Heart left ventricle (tissue), 16 donors: ENCODE results near the gene ANAPC13. TPM values are rescaled to one million over a fixed set of nuclear protein-coding genes. Genes with fewer than 3 reads are reported as not detected.
A peak's percentile ranks its signal among the peaks of the same experiment; 100 is the strongest.

Experiments used
- ATAC-seq, 4 donors: fragments of 200-7000 bp; cut with Tn5 transposase; one replicate each; pipeline ENCODE4 v1.9.1; 2020 to 2022; ENCODE audit warnings: moderate library complexity in 4 of 4, mild to moderate bottlenecking in 3 of 4, moderate number of reproducible peaks in 1 of 4
- DNase-seq, 5 donors: peaks; one replicate each; pipeline ENCODE4 v3.0.0-alpha.2; 2020
- H3K27ac ChIP-seq, 12 donors: fragments of 200-600 bp; sonication (generic) in 4 of 12; one replicate each; pipeline versions ENCODE4 v1.5.0 to v1.8.0; 2016 to 2022; ENCODE audit warnings: mild to moderate bottlenecking in 2 of 12
- H3K27me3 ChIP-seq, 9 donors: fragments of 200-600 bp; sonication (generic) in 2 of 9; one replicate each; pipeline versions ENCODE4 v1.5.1 to v1.8.0; 2016 to 2022; ENCODE audit warnings: mild to moderate bottlenecking in 3 of 9
- H3K36me3 ChIP-seq, 9 donors: fragments of 200-600 bp; sonication (generic) in 2 of 9; one replicate each; pipeline versions ENCODE4 v1.5.0 to v1.8.0; 2018 to 2022; ENCODE audit warnings: mild to moderate bottlenecking in 2 of 9
- H3K4me1 ChIP-seq, 12 donors: fragments of 200-600 bp; sonication (generic) in 4 of 12; one replicate each; pipeline versions ENCODE4 v1.5.0 to v1.8.0; 2016 to 2022; ENCODE audit warnings: mild to moderate bottlenecking in 3 of 12
- H3K4me3 ChIP-seq, 12 donors: fragments of 200-600 bp; sonication (generic) in 4 of 12; one replicate each; pipeline versions ENCODE4 v1.5.0 to v1.8.0; 2017 to 2022; ENCODE audit warnings: mild to moderate bottlenecking in 9 of 12, moderate library complexity in 4 of 12
- H3K9me3 ChIP-seq, 12 donors: fragments of 200-600 bp; sonication (generic) in 4 of 12; one replicate each; pipeline versions ENCODE4 v1.5.0 to v1.8.0; 2016 to 2022; ENCODE audit warnings: mild to moderate bottlenecking in 1 of 12
- CTCF ChIP-seq, 12 donors: fragments of 200-600 bp; sonication (generic) in 4 of 12; IDR thresholded peaks; one replicate each; pipeline versions ENCODE4 v1.5.0 to v1.8.0; 2018 to 2022; ENCODE audit warnings: antibody characterized with exemption in 12 of 12, mild to moderate bottlenecking in 5 of 12
- POLR2A ChIP-seq, 2 donors: fragments of 450-650 bp; IDR thresholded peaks; one replicate each; pipeline ENCODE4 v1.6.1; 2017; ENCODE audit warnings: antibody characterized with exemption in 2 of 2, mild to moderate bottlenecking in 2 of 2, moderate library complexity in 2 of 2
- WGBS, 4 donors: extraction: QIAGEN DNeasy Blood & Tissue Kit in 2 of 4; methylation state at CpG; one replicate each; pipeline versions ENCODE4 v1.1.5 to v1.1.7; 2013 to 2018; 5-methylcytosine and 5-hydroxymethylcytosine counted together
- intact Hi-C, 10 donors: fragments of 100-400 bp; cut with DNase I; formaldehyde crosslinking; loops; one replicate each; pipeline versions ENCODE4 v1.11.1 to v1.14.2; 2022
- polyA plus RNA-seq, 2 donors: library from polyadenylated mRNA; stranded (reverse); fragments of 200-250 nt; gene quantifications; one replicate each; pipeline ENCODE4 v1.2.3, GENCODE V29; 2013
- total RNA-seq, 9 donors: library from RNA; depleted of rRNA in 2 of 9; stranded (reverse); fragments of >200 nt in 2 of 9; fragmentation: NEBNext Ultra II Directional in 3 of 9; extraction: Animal tissue kit (Norgen Biotek cat#: 25700) in 3 of 9; gene quantifications; one replicate each; pipeline versions ENCODE4 v1.1.0 to v1.2.4, GENCODE V29; 2016 to 2023
- donor health status: ischemic (EF 13 %, LVEDD 7.1; RV severe dilation, severe dysfunction).
- donor health status: healthy with polysubstance abuse.
- donor health status: DM: no; HTN: yes; CAD: no.
- donor health status: DM: no; HTN: no; CAD: no.
- donor health status: ischemic (EF 25% LVEDD 6.9; RV normal size, moderate dysfunction).
- donor health status: ischemic (EF 25% LVEDD 5.7; RV mildly dilated, moderate dysfunction).
- donor health status: healthy.
- donor health status: DM: yes; HTN: yes; CAD: no.
- donor health status: ischemic (EF 35%, LVEDD 5.7; RV mildly dilated, moderate dysfunction).
- donor health status: nonischemic (EF 11% LVEDD 7.7; RV severe dilation, severe dysfunction).
- donor health status: DM: yes; HTN: yes; CAD: no.
- donor health status: PGD.
- donor health status: ischemic (EF 29% LVEDD 5.4; RV normal size, mild dysfunction).
- donor health status: nonischemic (EF 23%, LVEDD 6.1; RV moderate dilation, normal function).

Gene ANAPC13
- total and polyA plus RNA-seq, 11 donors = 49.0 to 109 (median 81.3) TPM

DNA sequence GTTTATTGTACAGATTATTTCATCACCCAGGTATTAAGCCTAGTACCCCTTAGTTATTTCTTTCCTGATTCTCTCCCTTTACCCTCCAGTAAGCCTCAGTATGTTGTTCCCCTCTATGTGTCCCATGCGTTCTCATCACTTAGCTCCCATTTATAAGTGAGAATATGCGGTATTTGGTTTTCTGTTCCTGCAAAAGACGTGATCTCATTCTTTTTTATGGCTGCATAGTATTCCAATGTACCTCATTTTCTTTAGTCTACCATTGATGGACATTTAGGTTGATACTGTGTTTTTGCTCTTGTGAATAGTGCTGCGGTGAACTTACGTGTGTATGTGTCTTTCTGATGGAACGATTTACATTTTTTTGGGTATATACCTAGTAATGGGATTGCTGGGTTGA is 36.8 kb upstream of the ANAPC13 start:
- no peaks in the 10 kb centered on the region for H3K27me3 ChIP-seq
- peaks cover 0 to 62% (median 41%) of the 10 kb centered on the region in 12 donors for H3K9me3 ChIP-seq
- H3K4me3 ChIP-seq = no peak overlapping the region
- WGBS, 4 donors = 96 to 99% (median 98%) methylated on average over 6 of the region's 6 CpGs
- H3K4me1 ChIP-seq = peaks cover 0 to 8% (median 0%) of the 10 kb centered on the region in 12 donors
- no peaks in the 10 kb centered on the region for H3K36me3 ChIP-seq
- DNase-seq (no peak), ATAC-seq (no peak)
- intact Hi-C loops = no loop called here
- TF ChIP-seq POLR2A (IDR thresholded peaks at IDR 0.05) (no peak), CTCF (IDR thresholded peaks at IDR 0.05) (no peak)
- H3K27ac ChIP-seq = no peak overlapping the region

- TF ChIP-seq POLR2A (IDR thresholded peaks at IDR 0.05) = no peak
- no peak for TF ChIP-seq CTCF (IDR thresholded peaks at IDR 0.05)
- Histone ChIP-seq H3K36me3 (no peaks in the 10 kb centered on the region), H3K9me3 (peaks cover 0 to 24% (median 11%) of the 10 kb centered on the region in 12 donors), H3K27ac (peak overlapping the region in 4 of 12 donors; percentile 11 to 48 (median 30)), H3K27me3 (no peaks in the 10 kb centered on the region), H3K4me3 (peak overlapping the region in 1 of 12 donors; percentile 19), H3K4me1 (peaks cover 0 to 15% (median 0%) of the 10 kb centered on the region in 12 donors)
- no peak for DNase-seq
- intact Hi-C loops = no loop called here
- ATAC-seq = no peak
These were observed 32.0 kb upstream of the ANAPC13 start for GRCh38 chr3:134517791-134518190.

- Histone ChIP-seq H3K4me3 (no peak overlapping the region), H3K27me3 (no peaks in the 10 kb centered on the region), H3K36me3 (peaks cover 0 to under 1% (median 0%) of the 10 kb centered on the region in 9 donors), H3K4me1 (peaks cover 0 to 15% (median 0%) of the 10 kb centered on the region in 12 donors), H3K9me3 (peaks cover 0 to 17% (median 5%) of the 10 kb centered on the region in 12 donors), H3K27ac (peak overlapping the region in 4 of 12 donors; percentile 11 to 48 (median 30))
- ATAC-seq (peak in 1 of 4 donors; percentile 51), DNase-seq (no peak)
- intact Hi-C loops = no loop called here
- TF ChIP-seq CTCF (IDR thresholded peaks at IDR 0.05) (no peak), POLR2A (IDR thresholded peaks at IDR 0.05) (no peak)
- WGBS, 4 donors = 52 to 66% (median 57%) methylated on average over 3 of the region's 3 CpGs
These were observed 31.1 kb upstream of the ANAPC13 start for GRCh38 chr3:134516905-134517304.

DNA sequence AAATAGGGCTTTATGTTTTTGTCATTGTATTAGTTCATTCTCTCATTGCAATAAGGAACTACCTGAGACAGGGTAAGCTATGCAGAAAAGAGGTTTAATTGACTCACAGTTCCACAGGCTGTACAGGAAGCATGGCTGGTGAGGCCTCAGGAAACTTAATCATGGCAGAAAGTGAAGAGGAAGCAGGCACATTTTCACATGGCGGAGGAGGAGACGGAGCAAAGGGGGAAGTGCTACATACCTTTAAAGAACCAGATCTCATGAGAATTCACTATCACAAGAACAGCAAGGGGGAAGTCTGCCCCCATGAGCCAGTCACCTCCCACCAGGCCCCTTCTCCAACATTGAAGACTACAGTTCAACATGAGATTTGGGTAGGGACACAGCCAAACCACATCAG is 25.7 kb upstream of the ANAPC13 start:
- no peak for DNase-seq
- intact Hi-C loops = no loop called here
- ATAC-seq = no peak
- no peaks in the 10 kb centered on the region for H3K9me3 ChIP-seq
- H3K4me1 ChIP-seq = peaks cover 0 to 3% (median 0%) of the 10 kb centered on the region in 12 donors
- H3K36me3 ChIP-seq = peaks cover 0 to 35% (median 20%) of the 10 kb centered on the region in 9 donors
- no peak overlapping the region for H3K4me3 ChIP-seq
- TF ChIP-seq CTCF (IDR thresholded peaks at IDR 0.05) = no peak
- no peak for TF ChIP-seq POLR2A (IDR thresholded peaks at IDR 0.05)
- WGBS, 4 donors = 88 to 90% (median 89%) methylated on average over 2 of the region's 2 CpGs
- no peaks in the 10 kb centered on the region for H3K27me3 ChIP-seq
- no peak overlapping the region for H3K27ac ChIP-seq
